AG04450 (cell line): ENCODE results near the gene HOXC12. TPM values are rescaled to one million over a fixed set of nuclear protein-coding genes. Genes with fewer than 3 reads are reported as not detected.
A peak's percentile ranks its signal among the peaks of the same experiment; 100 is the strongest.

ENCODE experiments used
- CTCF ChIA-PET: fragments of 300-600, 350-600 bp; formaldehyde crosslinking; extraction: SDS; loops from one replicate; lab custom pipeline; 2022; ENCODE audit warnings: antibody characterized with exemption, inconsistent platforms; lab: Charles Lee
- POLR2A ChIA-PET: fragments of 350-600 bp; formaldehyde crosslinking; extraction: SDS; loops from one replicate; lab custom pipeline; 2021; ENCODE audit warnings: antibody characterized with exemption, inconsistent platforms; lab: Yijun Ruan, JAX
- DNase-seq: peaks from one replicate; pipeline ENCODE4 v3.0.0-alpha.2; 2011; ENCODE audit warnings: low read depth, low spot score
- H3K27ac ChIP-seq: one replicate; pipeline ENCODE4 v1.5.1; 2012; ENCODE audit warnings: low read depth, low read length, control low read depth
- H3K27me3 ChIP-seq: one replicate; pipeline ENCODE4 v1.6.0; 2012; ENCODE audit warnings: low read length; ENCODE audit not compliant: control insufficient read depth, insufficient read depth
- H3K4me3 ChIP-seq: 2 replicates; pipeline ENCODE4 v1.5.1; 2011; ENCODE audit warnings: mild to moderate bottlenecking, low read depth, low read length, control low read depth
- H3K9me3 ChIP-seq: 2 replicates; pipeline ENCODE4 v1.5.1; 2012; ENCODE audit warnings: low read length; ENCODE audit not compliant: control insufficient read depth, insufficient read depth
- polyA plus RNA-seq: library from polyadenylated mRNA; depleted of rRNA; stranded (reverse); fragments of >200 nt; gene quantifications from 2 replicates; pipeline ENCODE4 v1.2.3, GENCODE V29; 2011
- TF ChIP-seq, protein P1 (sequence below): IDR thresholded peaks from 2 replicates; pipeline ENCODE4 v1.5.1; 2011; ENCODE audit warnings: low read depth, low read length, control low read depth, inconsistent platforms

HOXC12 gene
- polyA plus RNA-seq, 1 experiment: not detected

DNA sequence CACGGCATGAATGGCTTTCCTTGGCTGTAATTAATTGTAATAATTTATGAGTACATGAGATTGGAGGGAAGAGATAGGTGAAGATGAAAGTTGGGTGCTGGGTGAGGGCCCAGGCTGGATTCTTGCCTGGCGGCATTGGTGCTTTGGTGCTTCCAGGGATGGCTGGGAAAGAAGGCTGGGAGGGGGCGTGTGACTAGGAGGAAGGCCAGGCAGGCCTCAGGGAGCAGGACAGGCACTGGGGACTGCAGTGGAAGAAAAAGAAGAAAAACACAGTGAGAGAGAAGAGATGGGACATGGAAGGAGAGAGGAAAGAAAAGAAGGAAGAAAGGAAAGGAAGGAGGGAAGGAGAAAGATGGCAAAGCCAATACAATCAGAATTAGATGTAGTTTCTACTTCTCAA lies 48.9 kb downstream of the HOXC12 start:
- TF ChIP-seq, protein P1, sequence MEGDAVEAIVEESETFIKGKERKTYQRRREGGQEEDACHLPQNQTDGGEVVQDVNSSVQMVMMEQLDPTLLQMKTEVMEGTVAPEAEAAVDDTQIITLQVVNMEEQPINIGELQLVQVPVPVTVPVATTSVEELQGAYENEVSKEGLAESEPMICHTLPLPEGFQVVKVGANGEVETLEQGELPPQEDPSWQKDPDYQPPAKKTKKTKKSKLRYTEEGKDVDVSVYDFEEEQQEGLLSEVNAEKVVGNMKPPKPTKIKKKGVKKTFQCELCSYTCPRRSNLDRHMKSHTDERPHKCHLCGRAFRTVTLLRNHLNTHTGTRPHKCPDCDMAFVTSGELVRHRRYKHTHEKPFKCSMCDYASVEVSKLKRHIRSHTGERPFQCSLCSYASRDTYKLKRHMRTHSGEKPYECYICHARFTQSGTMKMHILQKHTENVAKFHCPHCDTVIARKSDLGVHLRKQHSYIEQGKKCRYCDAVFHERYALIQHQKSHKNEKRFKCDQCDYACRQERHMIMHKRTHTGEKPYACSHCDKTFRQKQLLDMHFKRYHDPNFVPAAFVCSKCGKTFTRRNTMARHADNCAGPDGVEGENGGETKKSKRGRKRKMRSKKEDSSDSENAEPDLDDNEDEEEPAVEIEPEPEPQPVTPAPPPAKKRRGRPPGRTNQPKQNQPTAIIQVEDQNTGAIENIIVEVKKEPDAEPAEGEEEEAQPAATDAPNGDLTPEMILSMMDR: no peak
- DNase-seq: no peak
- H3K4me3 ChIP-seq: no peak overlapping the region
- peaks cover 5% of the 10 kb centered on the region; the same call in 1 of the 2 replicates for H3K9me3 ChIP-seq
- ChIA-PET POLR2A (no interaction called here), CTCF (interaction anchor here (0.7 to 7.8 kb wide), 4 partner anchors 196 to 239 kb away, joined by 3 to 163 read pairs (median 56); no protein-coding TSS in a partner anchor)
- no peak overlapping the region for H3K27ac ChIP-seq
- peaks cover 96% of the 10 kb centered on the region for H3K27me3 ChIP-seq

DNA sequence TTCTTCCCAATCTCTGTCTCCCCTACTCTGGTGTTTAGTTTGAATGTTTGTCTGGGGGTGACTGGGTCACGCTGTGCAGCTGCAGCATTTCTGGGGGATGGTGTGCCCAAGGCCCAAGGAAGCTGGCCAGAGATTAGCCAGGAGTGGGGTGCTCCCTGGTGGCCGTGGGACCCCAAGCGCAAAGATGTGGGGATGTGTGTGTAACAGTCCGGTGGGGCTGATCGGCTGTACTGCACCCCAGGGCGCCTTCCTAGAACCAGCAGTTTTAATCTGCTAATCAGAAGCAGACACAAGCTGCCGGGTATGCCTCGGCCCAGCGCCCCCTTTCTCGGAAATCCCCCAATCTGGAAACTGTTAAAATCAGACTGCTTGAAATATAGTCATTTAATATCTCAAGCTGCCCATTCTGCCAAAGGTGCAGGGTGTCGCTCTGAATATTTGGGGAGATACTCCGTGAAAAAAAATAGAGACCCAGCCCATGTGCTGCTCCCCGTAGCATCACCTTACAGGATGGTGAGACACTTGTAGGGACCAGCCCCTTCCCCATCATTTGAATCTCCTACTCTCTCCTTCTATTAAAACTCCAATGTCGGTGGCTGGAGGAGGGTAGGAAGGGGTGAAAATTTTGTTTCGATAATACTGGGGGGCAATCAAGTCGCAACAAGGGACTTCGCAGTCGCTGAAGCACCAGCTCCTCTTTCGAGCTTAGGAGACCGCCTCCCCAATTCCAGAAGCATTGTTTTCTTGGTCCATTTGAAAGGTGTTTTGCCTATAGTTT lies 49.5 kb downstream of the HOXC12 start:
- no peak overlapping the region for H3K4me3 ChIP-seq
- CTCF ChIA-PET: interaction anchor here (0.8 to 7.8 kb wide), 5 partner anchors 9 to 235 kb away, joined by 3 to 163 read pairs (median 4); no protein-coding TSS in a partner anchor
- H3K27me3 ChIP-seq: peaks cover 93% of the 10 kb centered on the region
- H3K9me3 ChIP-seq: peaks cover 7% of the 10 kb centered on the region; the same call in 1 of the 2 replicates
- DNase-seq: no peak
- POLR2A ChIA-PET: no interaction called here
- TF ChIP-seq, protein P1: 0 out of 2 replicates have a peak, but pooled peaks have one; percentile 15
- H3K27ac ChIP-seq: no peak overlapping the region

DNA sequence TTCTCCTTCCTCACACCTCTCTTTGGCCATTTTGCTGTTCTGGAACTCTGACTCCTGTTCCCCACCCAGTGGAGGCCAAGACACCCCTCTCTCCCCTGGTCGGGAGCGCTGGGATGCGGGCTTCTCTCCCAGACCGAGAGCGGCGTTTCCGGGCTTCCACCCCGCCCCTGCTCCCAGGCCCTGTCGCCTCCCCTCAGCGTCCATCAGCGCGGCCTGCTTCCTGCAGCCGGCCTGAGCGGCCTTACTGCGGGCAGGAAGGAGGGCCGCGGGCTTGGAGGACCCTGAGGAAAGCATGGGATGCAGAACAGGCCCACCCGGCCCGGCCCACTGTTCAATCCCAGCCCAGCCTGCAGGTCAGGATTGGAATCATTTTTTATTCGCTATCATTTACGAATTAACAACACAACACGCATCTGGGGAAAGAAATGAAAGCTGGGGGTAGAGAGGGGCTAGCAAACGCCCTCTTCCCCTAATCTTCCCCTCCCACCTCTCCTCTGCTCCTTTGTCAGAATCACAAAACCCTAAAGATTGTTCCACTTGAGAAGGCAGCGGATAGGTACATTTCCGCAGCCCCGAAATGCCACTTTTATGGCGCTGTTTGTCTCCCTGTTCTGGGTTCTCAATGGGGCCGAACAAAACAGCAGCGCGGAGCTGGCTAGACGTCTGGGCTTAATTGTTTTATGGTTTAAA lies 50.3 kb downstream of the HOXC12 start:
- Histone ChIP-seq H3K9me3 (peaks cover 3% of the 10 kb centered on the region; the same call in 1 of the 2 replicates), H3K27me3 (peaks cover 93% of the 10 kb centered on the region), H3K4me3 (no peak overlapping the region), H3K27ac (no peak overlapping the region)
- ChIA-PET CTCF (interaction anchor here (0.6 to 7.8 kb wide), 12 partner anchors 10 to 320 kb away, joined by 3 to 163 read pairs (median 6); partner anchors contain the start of gene COPZ1), POLR2A (no interaction called here)
- DNase-seq: no peak
- TF ChIP-seq, protein P1: no peak

DNA sequence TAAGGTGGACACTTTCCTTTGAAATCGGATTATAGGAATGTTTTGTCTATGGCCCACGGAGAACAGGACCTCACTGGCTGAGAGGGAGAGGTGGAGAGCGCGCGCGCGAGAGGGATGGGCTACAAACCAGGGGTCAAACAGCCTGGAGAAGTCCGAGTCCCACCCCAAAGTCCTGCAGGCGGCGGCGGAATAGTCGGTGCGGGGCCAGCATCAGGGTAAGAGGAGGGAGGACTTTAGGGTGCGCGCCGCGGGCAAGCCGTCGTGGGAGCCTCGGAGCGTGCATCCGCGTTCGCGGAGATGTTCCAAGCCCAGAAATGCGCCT lies 50.8 kb downstream of the HOXC12 start:
- Histone ChIP-seq H3K27me3 (peaks cover 95% of the 10 kb centered on the region), H3K27ac (no peak overlapping the region)
- POLR2A ChIA-PET: interaction anchor here (0.7 kb wide), 1 partner anchor 196 kb away, joined by 3 read pairs; no protein-coding TSS in a partner anchor

More for the DNA sequence above, 50.8 kb downstream of the HOXC12 start:
- TF ChIP-seq, protein P1: no peak
- no peak for DNase-seq
- CTCF ChIA-PET: interaction anchor here (0.6 to 7.8 kb wide), 18 partner anchors 8 to 428 kb away, joined by 3 to 163 read pairs (median 6); partner anchors contain the start of genes COPZ1 and SMUG1
- no peak overlapping the region for H3K4me3 ChIP-seq
- peaks cover 3% of the 10 kb centered on the region; the same call in 1 of the 2 replicates for H3K9me3 ChIP-seq
